Stimulated activated CD4-positive, alpha-beta T cell treated with anti-CD3 and anti-CD28 coated beads, Interleukin-1b, Interleukin-23, amount 100 ng/mL, for 24 hours (primary cell): Measurements from ENCODE around the gene SLC30A10.
"Not testable (repeated sequence)": the region's sequence is repeated elsewhere in the genome, so short reads cannot be mapped to it uniquely, and the experiment has no call there.

Experiments used
- DNase-seq, 4 experiments: peaks; one replicate each; pipeline ENCODE4 v3.0.0-alpha.2; 2020; ENCODE audit warnings: low read depth in 4 of 4, low spot score in 1 of 4

Gene SLC30A10

DNA sequence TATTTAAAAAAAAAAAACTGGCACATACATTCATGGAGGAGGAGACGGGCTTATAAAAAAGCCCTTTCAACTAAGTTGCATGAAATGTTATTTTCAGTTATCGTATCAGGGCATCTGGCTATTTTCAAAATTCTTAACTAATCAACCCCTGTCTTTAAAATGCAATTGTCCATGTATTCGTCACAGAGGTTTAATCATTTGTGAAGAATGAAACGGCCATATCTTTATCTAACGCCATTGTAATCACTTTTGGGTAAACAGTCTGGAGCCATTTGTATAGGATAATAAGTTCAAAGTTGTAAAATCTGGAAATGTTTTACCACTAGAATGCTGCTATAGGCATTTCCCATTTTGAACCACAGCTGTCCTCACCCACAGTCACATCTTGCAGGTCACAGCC lies 30.4 kb downstream of the SLC30A10 start:
- DNase-seq = no peak

GRCh38 chr1:219892271-219892670 lies 36.1 kb downstream of the SLC30A10 start:
- DNase-seq = not testable (repeated sequence)

- DNase-seq = not testable (repeated sequence)
These were observed 36.5 kb downstream of the SLC30A10 start for GRCh38 chr1:219891846-219892245.

- DNase-seq = not testable (repeated sequence)
These were observed 39.7 kb downstream of the SLC30A10 start for GRCh38 chr1:219888667-219889066.

DNA sequence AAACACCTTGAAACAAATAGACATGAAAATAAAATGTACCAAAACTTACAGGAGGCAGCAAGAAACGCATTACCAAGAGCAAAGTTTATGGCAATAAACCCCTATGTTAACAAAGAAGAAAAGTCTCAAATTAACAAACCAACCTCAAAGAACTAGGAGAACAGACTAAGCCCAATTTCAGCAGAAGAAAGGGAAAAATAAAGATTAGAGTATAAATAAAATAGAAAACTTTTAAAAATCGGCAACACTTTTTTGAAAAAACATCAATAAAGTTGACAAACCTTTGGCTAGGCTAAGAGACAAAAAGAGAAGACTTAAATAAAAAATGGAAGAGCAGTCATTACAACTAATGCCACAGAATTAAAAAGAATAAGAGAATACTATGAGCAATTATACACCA lies 42.7 kb downstream of the SLC30A10 start:
- no peak for DNase-seq

GRCh38 chr1:219883400-219884332 lies 44.7 kb downstream of the SLC30A10 start:
- DNase-seq = no peak

DNA sequence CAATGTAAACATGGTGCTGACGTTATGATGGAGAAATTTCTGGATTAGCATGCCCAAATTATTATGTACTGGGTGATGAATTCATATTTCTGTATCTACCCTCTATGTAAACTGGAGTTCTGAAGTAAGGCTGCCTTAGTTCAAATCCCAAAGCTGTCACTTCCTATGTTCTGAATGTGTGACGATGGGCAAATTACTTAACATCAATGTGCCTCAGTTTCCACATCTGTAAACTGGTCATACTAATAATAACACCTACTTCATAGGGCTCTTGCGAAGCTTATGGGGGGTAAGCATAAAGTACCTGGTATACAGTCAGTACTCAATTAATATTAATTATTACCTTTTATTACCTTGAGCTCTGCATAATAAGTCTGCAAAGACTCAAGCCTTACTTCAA lies 45.6 kb downstream of the SLC30A10 start:
- DNase-seq = no peak

DNA sequence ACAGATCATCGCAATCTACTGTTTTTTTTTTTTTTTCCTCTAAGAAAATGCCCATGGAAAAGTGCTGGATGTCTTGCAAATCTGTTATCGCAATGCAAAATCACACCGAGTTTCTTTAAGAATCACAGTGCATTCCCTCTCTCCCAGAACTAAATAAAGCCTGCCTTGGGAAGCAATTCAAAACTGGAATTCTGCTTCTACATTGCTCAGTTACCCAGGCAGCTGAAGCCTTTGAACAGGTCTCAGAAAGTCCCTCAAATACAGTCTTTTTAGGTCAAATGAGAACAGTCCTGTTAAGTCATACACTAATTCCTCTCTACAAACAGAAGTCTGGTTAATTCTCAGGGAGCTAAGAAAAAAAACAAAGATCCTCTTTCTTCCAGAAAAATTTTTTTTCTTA lies 46.3 kb downstream of the SLC30A10 start:
- no peak for DNase-seq

DNA sequence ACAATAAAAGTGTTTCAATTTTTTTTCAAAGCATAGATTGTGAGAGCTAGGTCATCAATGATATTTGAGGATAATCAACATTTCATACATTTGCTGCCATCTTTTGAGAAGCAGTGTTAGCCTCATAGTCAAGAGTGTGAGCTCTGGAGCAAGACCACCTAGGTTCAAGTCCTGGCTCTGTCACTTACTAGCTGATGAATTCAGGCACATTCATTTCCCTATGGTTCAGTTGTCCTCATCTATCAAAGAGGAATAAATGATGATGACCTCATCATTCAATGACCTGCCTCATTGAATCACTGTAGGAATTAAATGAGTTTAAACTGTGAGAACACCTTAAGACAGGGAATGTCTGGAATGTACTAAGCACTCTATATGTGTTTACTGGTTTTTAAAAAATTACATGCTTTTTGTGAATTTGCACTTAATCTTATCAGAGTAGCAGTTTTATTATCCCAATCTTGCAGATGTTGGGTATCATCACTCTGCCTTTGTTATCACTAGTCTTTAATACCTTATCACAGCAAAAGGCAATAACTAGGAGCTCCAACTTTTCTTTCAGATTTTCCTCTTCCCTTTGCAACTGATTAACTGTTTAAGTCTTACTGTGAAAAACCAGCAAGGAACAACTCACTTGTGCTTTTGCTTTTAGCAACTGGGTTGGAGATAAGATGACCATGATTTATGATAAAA lies 47.4 kb downstream of the SLC30A10 start:
- no peak for DNase-seq

DNA sequence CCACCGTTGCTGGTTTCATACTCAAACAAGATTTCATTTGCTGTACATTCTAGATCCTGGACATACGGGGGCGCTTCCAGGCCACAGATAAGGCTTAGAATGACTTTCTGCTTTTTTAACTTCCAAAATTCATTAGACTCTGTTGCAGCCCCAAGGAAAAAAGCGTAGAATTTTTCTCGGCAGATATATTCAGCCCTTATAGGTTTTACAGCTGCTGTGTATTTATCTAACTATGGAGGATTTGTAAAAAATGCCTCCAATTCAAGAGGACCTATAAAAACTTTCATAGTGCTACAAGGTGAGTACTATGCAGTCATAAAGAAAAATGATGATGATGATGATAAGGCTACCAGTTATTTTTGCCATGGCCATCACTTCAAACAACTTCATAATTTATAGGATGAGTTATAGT lies 51.6 kb downstream of the SLC30A10 start:
- DNase-seq = no peak

DNA sequence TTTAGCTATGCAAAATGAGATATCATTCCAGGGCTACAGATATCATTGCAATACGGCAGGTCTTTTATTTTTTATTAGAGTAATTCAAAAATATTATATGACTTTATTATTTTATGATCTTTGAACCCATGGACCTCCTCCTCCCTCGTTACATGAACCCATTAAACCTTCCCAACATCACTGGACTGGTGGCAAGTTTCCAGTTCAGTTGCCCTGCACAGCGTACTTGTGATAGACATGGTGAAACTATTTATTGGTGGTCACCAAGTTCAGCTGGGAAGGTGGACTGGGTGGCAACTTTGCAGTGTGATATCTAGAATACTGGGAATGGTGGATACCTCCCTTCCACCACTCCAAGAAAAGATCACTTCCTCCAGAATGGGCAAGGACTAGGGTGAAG lies 52.5 kb downstream of the SLC30A10 start:
- DNase-seq = no peak

DNA sequence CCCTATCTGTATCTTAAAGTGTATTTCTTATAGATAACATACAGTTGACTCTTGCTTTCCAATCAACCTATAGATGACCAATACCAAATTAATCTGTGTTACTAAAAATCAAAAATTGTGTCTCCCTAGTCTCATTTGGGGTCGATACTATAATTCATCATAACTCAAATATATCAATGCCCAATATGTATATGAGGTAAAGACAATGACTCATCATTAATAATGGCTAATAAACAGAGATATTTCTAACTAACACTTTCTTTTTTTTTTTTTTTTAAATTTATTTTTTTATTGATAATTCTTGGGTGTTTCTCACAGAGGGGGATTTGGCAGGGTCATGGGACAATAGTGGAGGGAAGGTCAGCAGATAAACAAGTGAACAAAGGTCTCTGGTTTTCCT lies 55.8 kb downstream of the SLC30A10 start:
- DNase-seq = not testable (repeated sequence)

DNA sequence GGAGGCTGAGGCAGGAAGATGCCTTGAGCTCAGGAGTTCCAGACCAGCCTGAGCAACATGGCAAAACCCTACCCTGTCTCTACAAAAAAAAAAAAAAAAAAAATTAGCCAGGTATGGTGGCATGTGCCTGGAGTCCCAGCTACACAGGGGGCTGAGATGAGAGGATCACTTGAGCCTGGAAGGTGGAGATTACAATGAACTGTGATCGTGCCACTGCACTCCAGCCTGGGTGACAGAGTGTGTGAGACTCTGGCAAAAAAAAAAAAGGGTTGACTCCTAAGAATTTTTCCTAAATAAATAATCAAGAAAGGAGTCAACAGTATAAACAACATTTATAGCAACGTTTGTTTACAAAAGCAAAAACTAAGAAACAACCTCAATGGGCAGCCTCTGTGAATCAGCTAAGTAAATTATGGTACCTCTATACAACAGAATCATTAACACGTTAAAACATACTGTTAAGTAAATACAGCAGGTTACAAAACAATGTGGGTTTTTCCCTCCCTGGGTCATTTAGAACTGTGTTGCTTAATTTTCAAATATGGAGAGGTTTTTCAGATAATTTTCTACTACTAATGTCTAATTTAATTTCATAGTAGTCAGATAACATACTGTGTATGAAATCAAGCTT lies 56.8 kb downstream of the SLC30A10 start:
- DNase-seq = no peak

DNA sequence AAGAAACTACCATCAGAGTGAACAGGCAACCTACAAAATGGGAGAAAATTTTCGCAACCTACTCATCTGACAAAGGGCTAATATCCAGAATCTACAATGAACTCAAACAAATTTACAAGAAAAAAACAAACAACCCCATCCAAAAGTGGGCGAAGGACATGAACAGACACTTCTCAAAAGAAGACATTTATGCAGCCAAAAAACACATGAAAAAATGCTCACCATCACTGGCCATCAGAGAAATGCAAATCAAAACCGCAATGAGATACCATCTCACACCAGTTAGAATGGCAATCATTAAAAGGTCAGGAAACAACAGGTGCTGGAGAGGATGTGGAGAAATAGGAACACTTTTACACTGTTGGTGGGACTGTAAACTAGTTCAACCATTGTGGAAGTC lies 59.7 kb downstream of the SLC30A10 start:
- DNase-seq = not testable (repeated sequence)
